KOPT-K1 (cell line): ENCODE data around the gene WNT9B.

Experiments
- H3K27ac ChIP-seq: fragments of 200-600 bp; sonication (generic); 2 replicates; pipeline ENCODE4 v1.5.1; 2016; ENCODE audit warnings: antibody characterized with exemption, mild to moderate bottlenecking, low read depth, low read length; ENCODE audit not compliant: poor library complexity, severe bottlenecking
- H3K36me3 ChIP-seq: fragments of 200-600 bp; sonication (generic); 2 replicates; pipeline ENCODE4 v1.5.1; 2017; ENCODE audit warnings: antibody characterized with exemption, mild to moderate bottlenecking, low read length, moderate library complexity; ENCODE audit not compliant: insufficient read depth
- H3K9me3 ChIP-seq: fragments of 200-600 bp; sonication (generic); 2 replicates; pipeline ENCODE4 v1.5.1; 2017; ENCODE audit warnings: antibody characterized with exemption, low read length, mild to moderate bottlenecking; ENCODE audit not compliant: insufficient read depth, poor library complexity, severe bottlenecking

Gene WNT9B

GRCh38 chr17:46877466-46877865 lies 26.1 kb downstream of the WNT9B start:
- Histone ChIP-seq H3K9me3 (no peaks in the 10 kb centered on the region), H3K27ac (peak overlapping the region; percentile 49), H3K36me3 (no peaks in the 10 kb centered on the region)

GRCh38 chr17:46878055-46878454 lies 26.7 kb downstream of the WNT9B start:
- Histone ChIP-seq H3K27ac (peak overlapping the region; percentile 49), H3K9me3 (no peaks in the 10 kb centered on the region), H3K36me3 (no peaks in the 10 kb centered on the region)

- no peaks in the 10 kb centered on the region for H3K9me3 ChIP-seq
- no peaks in the 10 kb centered on the region for H3K36me3 ChIP-seq
- H3K27ac ChIP-seq: no peak overlapping the region
Observed at GRCh38 chr17:46879101-46879500, 27.7 kb downstream of the WNT9B start.

- Histone ChIP-seq H3K9me3 (no peaks in the 10 kb centered on the region), H3K36me3 (no peaks in the 10 kb centered on the region), H3K27ac (no peak overlapping the region)
Observed at GRCh38 chr17:46881015-46881414, 29.6 kb downstream of the WNT9B start.

- no peaks in the 10 kb centered on the region for H3K9me3 ChIP-seq
- no peaks in the 10 kb centered on the region for H3K36me3 ChIP-seq
- H3K27ac ChIP-seq: no peak overlapping the region
Observed at GRCh38 chr17:46882666-46883065, 31.3 kb downstream of the WNT9B start.

GRCh38 chr17:46883871-46884520 lies 32.6 kb downstream of the WNT9B start:
- Histone ChIP-seq H3K9me3 (no peaks in the 10 kb centered on the region), H3K36me3 (no peaks in the 10 kb centered on the region), H3K27ac (no peak overlapping the region)

- Histone ChIP-seq H3K36me3 (no peaks in the 10 kb centered on the region), H3K9me3 (no peaks in the 10 kb centered on the region), H3K27ac (no peak overlapping the region)
Observed at GRCh38 chr17:46884552-46884951, 33.2 kb downstream of the WNT9B start.

GRCh38 chr17:46885415-46886309 lies 34.3 kb downstream of the WNT9B start:
- no peak overlapping the region for H3K27ac ChIP-seq
- no peaks in the 10 kb centered on the region for H3K36me3 ChIP-seq
- no peaks in the 10 kb centered on the region for H3K9me3 ChIP-seq

- Histone ChIP-seq H3K27ac (no peak overlapping the region), H3K9me3 (no peaks in the 10 kb centered on the region)
Observed at GRCh38 chr17:46886310-46886663, 34.9 kb downstream of the WNT9B start.

GRCh38 chr17:46887717-46888116 lies 36.3 kb downstream of the WNT9B start:
- Histone ChIP-seq H3K9me3 (no peaks in the 10 kb centered on the region), H3K36me3 (no peaks in the 10 kb centered on the region), H3K27ac (no peak overlapping the region)

More at GRCh38 chr17:46886310-46886663, 34.9 kb downstream of the WNT9B start:
- no peaks in the 10 kb centered on the region for H3K36me3 ChIP-seq

DNA sequence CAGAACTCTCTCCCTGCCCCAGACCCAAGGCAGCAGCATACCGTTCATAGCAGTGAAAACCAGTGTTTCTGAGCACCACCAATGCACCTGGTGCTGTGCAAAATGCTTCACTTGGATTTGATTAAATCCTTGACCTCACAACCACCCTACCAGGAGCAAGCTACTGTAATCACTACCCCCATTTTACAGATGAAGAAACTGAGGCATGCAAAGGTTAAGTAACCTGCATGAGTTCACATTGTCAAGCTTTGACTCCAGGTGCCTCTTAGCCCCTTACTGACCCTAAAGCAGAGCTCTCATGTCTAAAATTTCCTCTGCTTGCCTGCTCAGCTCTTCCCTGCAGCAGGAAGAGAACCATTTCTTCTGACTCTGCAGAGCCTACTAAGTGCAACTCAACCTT lies 37.3 kb downstream of the WNT9B start:
- Histone ChIP-seq H3K36me3 (no peaks in the 10 kb centered on the region), H3K27ac (no peak overlapping the region), H3K9me3 (no peaks in the 10 kb centered on the region)

- H3K9me3 ChIP-seq: no peaks in the 10 kb centered on the region
- no peaks in the 10 kb centered on the region for H3K36me3 ChIP-seq
Observed at GRCh38 chr17:46889519-46889918, 38.1 kb downstream of the WNT9B start.

GRCh38 chr17:46889992-46890564 lies 38.7 kb downstream of the WNT9B start:
- no peaks in the 10 kb centered on the region for H3K36me3 ChIP-seq
- H3K9me3 ChIP-seq: no peaks in the 10 kb centered on the region
- no peak overlapping the region for H3K27ac ChIP-seq

More at GRCh38 chr17:46889519-46889918, 38.1 kb downstream of the WNT9B start:
- no peak overlapping the region for H3K27ac ChIP-seq

DNA sequence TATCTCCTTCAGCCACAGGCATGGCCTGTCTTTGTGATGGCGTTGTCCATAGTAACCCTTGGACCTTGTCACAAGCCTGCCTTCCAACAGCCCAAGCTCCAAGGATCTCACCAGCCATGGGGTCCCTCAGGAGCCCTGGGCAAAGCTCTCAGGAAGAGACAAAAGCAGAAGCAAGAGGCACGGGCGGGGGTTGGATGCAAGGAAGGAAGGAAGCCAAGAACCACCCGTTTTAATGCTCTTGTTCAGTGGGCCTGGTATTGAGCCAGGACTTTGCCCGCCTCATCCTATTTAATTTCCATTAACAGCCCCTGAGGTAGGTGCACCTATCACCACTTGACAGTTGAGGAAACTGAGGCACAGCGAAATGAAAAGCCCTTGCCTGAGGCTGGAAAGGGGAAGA lies 39.3 kb downstream of the WNT9B start:
- H3K9me3 ChIP-seq: no peaks in the 10 kb centered on the region
- H3K36me3 ChIP-seq: no peaks in the 10 kb centered on the region
- H3K27ac ChIP-seq: no peak overlapping the region

DNA sequence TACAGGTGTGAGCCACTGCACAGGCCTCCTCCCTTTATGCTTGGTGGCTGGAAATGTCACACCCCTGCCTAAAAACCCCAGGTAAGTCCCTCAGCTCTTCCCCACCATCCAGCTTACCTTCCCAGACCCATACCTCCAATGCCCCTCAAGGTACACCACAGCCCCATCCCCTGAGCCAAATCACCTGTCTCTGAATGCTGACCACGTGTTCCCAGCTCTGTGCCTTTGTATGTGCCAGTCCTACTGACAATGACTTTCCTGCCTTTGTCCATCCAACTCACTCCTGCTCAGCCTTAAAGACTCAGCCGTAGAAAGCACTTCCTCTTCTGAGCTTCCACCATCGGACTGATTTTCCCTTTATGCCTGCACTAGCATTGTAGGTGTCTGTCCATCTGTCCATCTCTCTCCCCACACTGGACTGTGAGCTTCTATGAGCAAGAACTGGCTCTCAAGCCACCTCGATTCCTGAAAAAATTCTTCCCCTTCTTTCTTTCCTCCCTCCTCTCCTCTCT lies 40.9 kb downstream of the WNT9B start:
- H3K9me3 ChIP-seq: no peaks in the 10 kb centered on the region
- no peaks in the 10 kb centered on the region for H3K36me3 ChIP-seq
- no peak overlapping the region for H3K27ac ChIP-seq
